HK-2 (cell line): Measurements from ENCODE around the gene DLG2.
"Not testable (repeated sequence)": the region's sequence is repeated elsewhere in the genome, so short reads cannot be mapped to it uniquely, and the experiment has no call there.

ENCODE experiments used
- DNase-seq: peaks from one replicate; pipeline ENCODE4 v3.0.0-alpha.2; 2018; ENCODE audit not compliant: unreplicated experiment

DLG2 gene

GRCh38 chr11:84788220-84788619, 838.9 kb downstream of the DLG2 start:
- DNase-seq: no peak

- DNase-seq: not testable (repeated sequence)
Measured at GRCh38 chr11:84784158-84784557, 843.0 kb downstream of the DLG2 start.

DNA sequence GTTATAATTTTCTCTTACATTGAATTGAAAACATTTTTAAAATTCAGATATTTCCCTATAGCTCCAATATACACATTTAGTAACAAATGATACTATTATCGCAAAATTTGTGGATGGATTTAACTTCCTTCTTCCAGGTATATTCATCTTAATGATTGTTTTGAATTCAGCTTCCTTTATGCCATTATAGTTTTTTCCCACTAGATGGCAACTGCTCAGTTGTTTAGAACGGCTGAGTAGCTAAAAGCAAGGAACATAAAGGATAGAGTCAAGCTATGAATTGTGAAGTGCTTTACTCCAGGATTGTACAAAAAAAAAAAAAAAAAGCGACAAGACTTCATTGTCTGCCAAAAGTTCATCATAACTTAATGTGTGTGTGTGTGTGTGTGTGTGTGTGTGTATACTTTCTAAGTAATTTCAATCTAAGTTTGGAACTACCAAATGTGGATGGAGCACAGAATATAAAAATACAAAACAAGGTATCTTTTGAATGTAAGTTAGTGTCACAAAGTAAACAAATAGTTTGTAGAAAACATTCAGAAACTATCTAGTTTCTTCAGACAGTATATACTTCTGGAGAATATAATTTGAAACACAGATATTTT, 846.4 kb downstream of the DLG2 start:
- DNase-seq: no peak

GRCh38 chr11:84775503-84775902, 851.6 kb downstream of the DLG2 start:
- no peak for DNase-seq

GRCh38 chr11:84763931-84764330, 863.2 kb downstream of the DLG2 start:
- no peak for DNase-seq

DNA sequence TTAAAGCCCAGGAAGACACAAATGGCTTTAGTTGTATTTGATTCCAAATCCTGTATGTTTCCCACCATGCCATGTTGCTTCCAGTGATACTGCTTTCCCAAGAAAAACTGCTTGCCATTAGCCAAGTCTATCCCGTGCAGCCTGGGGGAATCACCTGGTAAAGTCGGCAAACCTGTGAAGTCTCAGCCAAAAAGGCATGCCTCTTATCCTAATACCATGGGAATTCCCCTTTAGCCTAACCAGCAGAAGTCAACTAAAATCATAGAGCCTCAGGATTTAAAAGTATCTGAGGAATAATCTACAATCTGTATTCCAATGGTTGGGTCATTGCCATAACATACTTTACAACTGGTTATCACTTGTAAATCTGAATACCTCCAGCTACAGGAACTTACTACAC, 869.4 kb downstream of the DLG2 start:
- no peak for DNase-seq

GRCh38 chr11:84751371-84751770, 875.8 kb downstream of the DLG2 start:
- no peak for DNase-seq

DNA sequence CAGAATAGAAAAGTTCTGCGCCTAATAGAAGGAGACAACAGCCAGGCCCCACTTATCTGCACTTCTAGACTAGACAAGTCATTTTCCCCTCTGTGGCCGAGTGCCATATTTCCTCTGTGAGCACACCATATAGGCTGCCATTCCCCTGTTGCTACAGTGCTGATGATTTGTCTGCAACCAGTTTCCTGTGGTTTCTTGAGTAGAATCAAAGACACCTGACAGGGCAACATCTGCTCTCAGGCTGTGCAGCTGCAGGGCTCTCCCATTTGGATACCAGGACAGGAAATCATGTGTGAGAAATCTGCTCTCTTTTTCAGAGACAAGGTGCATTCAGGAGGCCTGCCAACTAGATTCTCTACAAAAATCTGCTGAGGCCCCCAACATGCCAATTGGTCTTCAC, 879.3 kb downstream of the DLG2 start:
- no peak for DNase-seq

GRCh38 chr11:84740050-84740449, 887.1 kb downstream of the DLG2 start:
- no peak for DNase-seq

DNA sequence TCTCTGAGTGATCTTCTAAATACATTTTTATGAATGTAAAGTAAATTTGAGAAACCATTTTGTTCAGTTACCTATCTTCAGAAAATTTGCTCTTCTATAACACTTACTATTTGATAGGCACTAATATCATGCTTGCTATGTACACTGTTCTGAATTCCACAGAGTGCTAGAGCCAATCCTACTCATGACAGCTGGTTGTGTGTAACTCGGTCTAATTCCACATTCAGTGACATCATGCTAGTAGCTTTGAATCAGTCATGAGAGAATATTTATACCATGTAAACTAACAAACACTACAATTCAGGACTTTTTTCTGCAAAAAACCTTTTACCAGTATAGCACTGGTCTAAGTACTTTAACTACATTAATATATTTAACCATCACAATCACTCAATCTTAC, 902.9 kb downstream of the DLG2 start:
- no peak for DNase-seq

- no peak for DNase-seq
Measured at GRCh38 chr11:84722583-84723108, 904.5 kb downstream of the DLG2 start.

GRCh38 chr11:84721561-84721961, 905.6 kb downstream of the DLG2 start:
- DNase-seq: no peak

- no peak for DNase-seq
Measured at GRCh38 chr11:84720706-84721402, 906.3 kb downstream of the DLG2 start.

- no peak for DNase-seq
Measured at GRCh38 chr11:84719935-84720577, 907.1 kb downstream of the DLG2 start.

- DNase-seq: peak; percentile 49
Measured at GRCh38 chr11:84714316-84714780, 912.8 kb downstream of the DLG2 start.

DNA sequence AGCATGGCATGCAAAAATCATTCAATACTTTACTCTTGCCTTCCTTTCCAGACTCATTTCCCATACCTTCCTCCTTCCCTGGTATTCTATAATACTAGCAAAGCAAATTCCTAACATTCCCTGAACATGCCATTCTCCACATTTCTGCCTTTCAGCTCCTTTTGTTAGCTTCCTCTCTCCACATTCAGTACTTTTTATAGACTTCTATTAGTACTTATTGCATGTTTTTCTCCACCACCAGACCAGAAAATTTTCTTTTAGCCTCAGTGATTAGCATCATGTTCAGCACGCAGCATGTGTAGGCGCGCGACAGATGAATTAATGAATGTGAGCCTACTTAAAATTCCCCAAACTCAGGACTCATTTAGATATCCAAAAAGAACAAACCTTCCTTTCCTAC, 935.3 kb downstream of the DLG2 start:
- DNase-seq: no peak

GRCh38 chr11:84687433-84687832, 939.7 kb downstream of the DLG2 start:
- no peak for DNase-seq

DNA sequence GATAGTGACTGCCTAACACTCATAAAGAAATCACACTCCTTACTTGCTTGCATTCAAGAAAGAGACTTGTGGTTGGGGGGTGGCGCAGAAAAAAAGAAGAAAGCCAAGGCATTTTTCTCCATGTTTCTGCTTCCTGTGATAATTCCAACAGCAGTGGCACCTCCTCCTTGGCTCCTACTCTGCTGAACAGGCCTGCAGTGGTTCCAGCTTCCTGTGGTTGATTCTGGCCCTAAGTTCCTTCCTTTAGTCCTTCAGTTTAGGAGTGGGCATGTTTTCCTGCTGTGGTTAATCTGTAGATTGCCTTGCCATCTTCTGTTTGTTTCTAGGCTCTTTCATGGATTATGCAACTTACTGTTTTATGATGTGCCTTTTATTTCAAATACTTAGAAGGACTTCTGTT, 940.4 kb downstream of the DLG2 start:
- no peak for DNase-seq

GRCh38 chr11:84685976-84686375, 941.2 kb downstream of the DLG2 start:
- DNase-seq: no peak

GRCh38 chr11:84685149-84685548, 942.0 kb downstream of the DLG2 start:
- DNase-seq: no peak

DNA sequence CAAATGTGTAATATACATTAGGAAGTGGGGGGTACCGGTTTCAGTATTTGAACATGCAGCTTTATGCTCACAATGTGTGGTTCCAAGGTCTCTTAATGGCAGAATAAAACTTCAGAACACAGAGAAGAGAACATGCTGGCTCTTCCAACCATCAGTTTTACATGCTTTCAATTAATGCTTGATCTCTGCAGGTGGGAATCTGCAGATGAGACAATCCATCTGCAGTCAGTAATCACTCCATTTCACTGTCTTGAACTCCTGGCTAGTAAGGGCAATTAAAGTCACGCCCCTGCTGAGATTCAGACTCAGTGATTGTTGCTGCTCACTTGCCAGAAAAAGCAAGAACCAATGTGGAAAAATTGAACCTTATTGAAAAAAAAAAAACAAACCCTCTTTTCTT, 945.7 kb downstream of the DLG2 start:
- no peak for DNase-seq

DNA sequence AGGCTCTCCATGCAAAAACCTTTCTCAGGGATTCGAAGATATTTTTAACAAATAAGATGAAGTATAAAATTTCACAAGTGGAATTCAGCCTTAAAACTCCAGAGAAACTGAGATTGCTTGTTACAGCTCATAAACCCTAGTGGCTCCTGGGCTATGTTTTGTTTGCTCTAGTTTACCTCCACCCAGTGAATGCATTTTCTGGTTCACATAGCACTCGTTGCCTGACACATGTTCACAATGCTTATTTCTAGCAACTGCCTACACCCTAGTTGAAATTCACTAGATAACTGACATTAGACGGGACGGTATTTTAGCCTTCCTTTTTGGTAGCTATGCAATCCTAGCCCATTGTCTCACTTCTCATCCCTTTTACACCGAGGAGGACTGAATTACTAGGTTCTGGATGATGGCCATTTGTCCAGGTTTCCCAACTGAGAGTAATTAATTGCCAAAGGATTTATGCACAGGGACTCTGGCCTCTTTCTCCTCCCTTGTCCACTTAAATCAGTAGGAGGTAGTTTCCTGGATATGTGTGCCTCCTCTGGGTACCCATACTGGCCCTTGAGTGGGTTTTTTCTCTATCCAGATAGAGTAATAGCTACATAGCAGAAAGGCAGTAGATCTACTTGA, 951.6 kb downstream of the DLG2 start:
- no peak for DNase-seq
